Fibroblast of lung (primary cell): ENCODE results near the gene CXADR. TPM values are rescaled to one million over a fixed set of nuclear protein-coding genes. Genes with fewer than 3 reads are reported as not detected.

Experiments
- DNase-seq, 2 donors: peaks; one replicate each; pipeline versions ENCODE4 v3.0.0 to v3.0.0-alpha.2; 2010; ENCODE audit warnings: low read depth in 2 of 2
- H2AFZ ChIP-seq: 2 replicates; pipeline ENCODE4 v1.5.1; 2012; ENCODE audit warnings: low read length, control low read depth, inconsistent platforms
- H3K27ac ChIP-seq: 2 replicates; pipeline ENCODE4 v1.5.1; 2011; ENCODE audit warnings: low read length, control low read depth; ENCODE audit not compliant: insufficient read depth
- H3K27me3 ChIP-seq: 2 replicates; pipeline ENCODE4 v1.5.1; 2011; ENCODE audit warnings: mild to moderate bottlenecking, low read length; ENCODE audit not compliant: control insufficient read depth, insufficient read depth
- H3K36me3 ChIP-seq: 2 replicates; pipeline ENCODE4 v1.5.1; 2011; ENCODE audit warnings: low read length; ENCODE audit not compliant: control insufficient read depth, insufficient read depth
- H3K4me1 ChIP-seq: 2 replicates; pipeline ENCODE4 v1.5.1; 2011; ENCODE audit warnings: low read length; ENCODE audit not compliant: control insufficient read depth, insufficient read depth; ENCODE audit errors: extremely low read depth
- H3K4me2 ChIP-seq: 2 replicates; pipeline ENCODE4 v1.5.1; 2011; ENCODE audit warnings: low read length, control low read depth; ENCODE audit not compliant: insufficient read depth; ENCODE audit errors: extremely low read depth
- H3K4me3 ChIP-seq, 4 experiments: fragments of 200-600 bp in 1 of 4; sonication (generic) in 1 of 4; replicated peaks in 1 of 4; 2 replicates each; pipeline ENCODE4 v1.5.1; 2011 to 2016; ENCODE audit warnings: low read length in 4 of 4, low read depth in 3 of 4, mild to moderate bottlenecking in 3 of 4, control low read depth in 2 of 4, inconsistent platforms in 1 of 4, mixed read lengths in 1 of 4; ENCODE audit not compliant: insufficient read depth in 1 of 4; ENCODE audit errors: control extremely low read depth in 1 of 4
- H3K79me2 ChIP-seq: 2 replicates; pipeline ENCODE4 v1.5.1; 2012; ENCODE audit warnings: mild to moderate bottlenecking, low read length, inconsistent platforms; ENCODE audit not compliant: control insufficient read depth, insufficient read depth
- H3K9ac ChIP-seq: 2 replicates; pipeline ENCODE4 v1.5.1; 2011; ENCODE audit warnings: mild to moderate bottlenecking, low read length, control low read depth; ENCODE audit not compliant: insufficient read depth
- H3K9me3 ChIP-seq: 2 replicates; pipeline ENCODE4 v1.5.1; 2012; ENCODE audit warnings: low read depth, low read length; ENCODE audit not compliant: control insufficient read depth, insufficient read depth
- H4K20me1 ChIP-seq: 2 replicates; pipeline ENCODE4 v1.5.1; 2011; ENCODE audit warnings: low read length; ENCODE audit not compliant: control insufficient read depth, insufficient read depth; ENCODE audit errors: extremely low read depth
- CTCF ChIP-seq, 2 donors: IDR thresholded peaks in 1 of 2; conservative IDR thresholded peaks in 1 of 2; 1 replicate in 1 of 2; 2 replicates in 1 of 2; pipeline ENCODE4 v1.5.1; 2011 to 2012; ENCODE audit warnings: low read length in 2 of 2, control low read depth in 1 of 2, inconsistent platforms in 1 of 2, low read depth in 1 of 2, mild to moderate bottlenecking in 1 of 2
- EZH2 ChIP-seq: IDR thresholded peaks from 2 replicates; pipeline ENCODE4 v1.5.1; 2012; ENCODE audit warnings: low read length, control low read depth, mild to moderate bottlenecking; ENCODE audit errors: missing control alignments
- polyA plus RNA-seq, 2 donors: library from polyadenylated mRNA; depleted of rRNA in 1 of 2; stranded (reverse) in 1 of 2; unstranded in 1 of 2; fragments of >200 nt; gene quantifications; 2 replicates each; pipeline ENCODE4 v1.2.1, GENCODE V29; 2011 to 2012; ENCODE audit warnings: missing spikeins in 1 of 2
- total RNA-seq: library from RNA; depleted of rRNA; stranded (reverse); fragments of >200 nt; gene quantifications from 2 replicates; pipeline ENCODE4 v1.2.1, GENCODE V29; 2014

The CXADR gene
- total and polyA plus RNA-seq, 2 donors (not counting 1 experiment from before 2014, with no cell fraction given), result 0.69 to 9.9 TPM

GRCh38 chr21:17585875-17586450 lies 73.1 kb downstream of the CXADR start:
- H3K4me3 ChIP-seq, result no peak overlapping the region
- no peaks in the 10 kb centered on the region for H3K9me3 ChIP-seq
- H3K79me2 ChIP-seq, result no peaks in the 10 kb centered on the region
- peak; percentile 55 to 56 for TF ChIP-seq CTCF (conservative IDR thresholded peaks at IDR 0.05 in 1 of 2, IDR thresholded peaks at IDR 0.05 in 1 of 2; ENCODE audit: low read depth in 1 of 2, low read length in 2 of 2)
- no peak for TF ChIP-seq EZH2
- no peak overlapping the region for H3K27ac ChIP-seq
- no peaks in the 10 kb centered on the region for H3K4me1 ChIP-seq
- no peak overlapping the region for H3K9ac ChIP-seq
- no peaks in the 10 kb centered on the region for H3K27me3 ChIP-seq
- peaks cover 1% of the 10 kb centered on the region for H4K20me1 ChIP-seq
- no peaks in the 10 kb centered on the region for H3K36me3 ChIP-seq
- peak; percentile 36 to 79 for DNase-seq
- no peak overlapping the region for H2AFZ ChIP-seq
- no peak overlapping the region for H3K4me2 ChIP-seq

GRCh38 chr21:17590430-17590829 lies 77.6 kb downstream of the CXADR start:
- Histone ChIP-seq H3K27ac (no peak overlapping the region), H4K20me1 (peaks cover 1% of the 10 kb centered on the region), H3K9me3 (no peaks in the 10 kb centered on the region)

DNA sequence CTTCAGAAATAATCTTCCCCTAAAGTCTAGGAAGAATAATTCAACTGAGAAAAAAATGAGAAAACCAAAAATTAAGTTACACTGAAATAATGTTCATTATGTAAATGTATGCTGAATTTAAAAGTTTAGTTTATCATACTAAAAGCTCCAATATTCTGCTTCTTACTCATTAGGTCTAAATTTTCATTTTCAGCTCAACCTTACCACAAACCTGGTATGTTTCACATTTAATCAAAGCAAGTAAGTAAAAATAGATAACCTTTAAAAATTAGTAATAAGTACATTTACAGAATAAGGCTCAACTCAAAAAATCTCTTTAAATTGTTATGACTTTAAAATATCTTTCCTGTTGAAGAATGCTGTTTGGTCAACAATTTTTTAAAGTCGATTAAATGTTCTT lies 84.8 kb downstream of the CXADR start:
- no peak overlapping the region for H2AFZ ChIP-seq
- no peaks in the 10 kb centered on the region for H3K27me3 ChIP-seq
- peaks cover 6% of the 10 kb centered on the region for H3K79me2 ChIP-seq
- no peak for TF ChIP-seq EZH2
- no peak for TF ChIP-seq CTCF (conservative IDR thresholded peaks at IDR 0.05 in 1 of 2, IDR thresholded peaks at IDR 0.05 in 1 of 2; ENCODE audit: low read depth in 1 of 2, low read length in 2 of 2)
- no peak overlapping the region for H3K9ac ChIP-seq
- H3K9me3 ChIP-seq, result no peaks in the 10 kb centered on the region
- H3K4me1 ChIP-seq, result no peaks in the 10 kb centered on the region
- no peak overlapping the region for H3K27ac ChIP-seq
- no peaks in the 10 kb centered on the region for H3K36me3 ChIP-seq
- no peak for DNase-seq
- no peak overlapping the region for H3K4me2 ChIP-seq
- no peak overlapping the region for H3K4me3 ChIP-seq
- no peaks in the 10 kb centered on the region for H4K20me1 ChIP-seq

More at GRCh38 chr21:17590430-17590829, 77.6 kb downstream of the CXADR start:
- Histone ChIP-seq H3K4me2 (no peak overlapping the region), H3K36me3 (no peaks in the 10 kb centered on the region), H3K4me1 (no peaks in the 10 kb centered on the region), H3K27me3 (no peaks in the 10 kb centered on the region), H2AFZ (no peak overlapping the region), H3K9ac (no peak overlapping the region), H3K79me2 (no peaks in the 10 kb centered on the region), H3K4me3 (no peak overlapping the region)
- DNase-seq, result peak in 1 of 2 donors; percentile 93
- no peak for TF ChIP-seq EZH2
- TF ChIP-seq CTCF (conservative IDR thresholded peaks at IDR 0.05 in 1 of 2, IDR thresholded peaks at IDR 0.05 in 1 of 2; ENCODE audit: low read depth in 1 of 2, low read length in 2 of 2), result no peak
